Chondrocyte (in vitro differentiated cells): ENCODE measurements around the gene ESPNL. TPM values are rescaled to one million over a fixed set of nuclear protein-coding genes. Genes with fewer than 3 reads are reported as not detected.
"Not testable (repeated sequence)": the region's sequence is repeated elsewhere in the genome, so short reads cannot be mapped to it uniquely, and the experiment has no call there.

Experiments
- DNase-seq: peaks from one replicate; pipeline ENCODE4 v3.0.0; 2021; ENCODE audit warnings: mixed read lengths, low spot score
- H3K27ac Mint-ChIP-seq: one replicate; pipeline ENCODE4 v1.8.0; 2021; ENCODE audit warnings: mild to moderate bottlenecking, moderate library complexity, mixed read lengths; ENCODE audit not compliant: unreplicated experiment
- H3K27me3 Mint-ChIP-seq: 2 replicates; pipeline ENCODE4 v1.8.0; 2021; ENCODE audit warnings: low read depth, mixed read lengths
- H3K36me3 Mint-ChIP-seq: 2 replicates; pipeline ENCODE4 v1.8.0; 2021; ENCODE audit warnings: low read depth, mixed read lengths
- H3K4me1 Mint-ChIP-seq: 2 replicates; pipeline ENCODE4 v1.8.0; 2021; ENCODE audit warnings: low read depth, mild to moderate bottlenecking, mixed read lengths
- H3K4me3 Mint-ChIP-seq: one replicate; pipeline ENCODE4 v1.8.0; 2021; ENCODE audit warnings: mild to moderate bottlenecking, moderate library complexity, mixed read lengths; ENCODE audit not compliant: unreplicated experiment
- H3K9me3 Mint-ChIP-seq: 2 replicates; pipeline ENCODE4 v1.8.0; 2021; ENCODE audit warnings: low read depth, mixed read lengths
- CTCF ChIP-seq: fragments of 200-600 bp; sonication (generic); IDR thresholded peaks from 2 replicates; pipeline ENCODE4 v1.5.0; 2021; ENCODE audit warnings: antibody characterized with exemption, mild to moderate bottlenecking, moderate library complexity
- total RNA-seq: library from RNA; stranded (reverse); gene quantifications from 3 replicates; pipeline ENCODE4 v1.2.1, GENCODE V29; 2021

ESPNL gene
- total RNA-seq, 1 donor from 2014 or later, result 0.07 TPM

- no peaks in the 10 kb centered on the region for H3K27me3 Mint-ChIP-seq
- no peak for DNase-seq
- peaks cover 18% of the 10 kb centered on the region for H3K4me1 Mint-ChIP-seq
- H3K9me3 Mint-ChIP-seq, result no peaks in the 10 kb centered on the region
- H3K4me3 Mint-ChIP-seq, result no peak overlapping the region
- no peak for TF ChIP-seq CTCF
- H3K27ac Mint-ChIP-seq, result no peak overlapping the region
- peaks cover 14% of the 10 kb centered on the region for H3K36me3 Mint-ChIP-seq
Observed at GRCh38 chr2:238063414-238064189, 36.5 kb upstream of the ESPNL start.

DNA sequence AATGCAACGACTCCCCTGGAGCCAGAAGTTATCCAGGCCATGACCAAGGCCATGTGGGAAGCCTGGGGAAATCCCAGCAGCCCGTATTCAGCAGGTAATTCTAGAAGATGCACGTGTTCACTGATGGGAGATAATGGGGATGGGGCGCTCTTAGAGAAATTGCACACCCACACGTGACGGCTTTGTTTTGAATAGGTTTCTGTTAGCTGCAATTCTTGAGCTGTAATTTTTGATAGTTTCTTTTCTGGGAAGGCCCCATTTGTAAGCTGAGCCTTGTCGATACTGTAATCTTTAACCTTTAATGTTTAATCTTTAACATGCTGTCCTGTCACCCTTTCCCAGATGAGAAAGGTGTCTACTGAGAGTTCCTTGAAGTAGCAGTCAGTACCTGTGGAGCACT is 35.8 kb upstream of the ESPNL start:
- Mint-ChIP-seq H3K36me3 (peaks cover 16% of the 10 kb centered on the region), H3K9me3 (no peaks in the 10 kb centered on the region), H3K27me3 (no peaks in the 10 kb centered on the region), H3K4me3 (no peak overlapping the region), H3K4me1 (peaks cover 15% of the 10 kb centered on the region), H3K27ac (no peak overlapping the region)
- DNase-seq, result no peak
- TF ChIP-seq CTCF, result no peak

DNA sequence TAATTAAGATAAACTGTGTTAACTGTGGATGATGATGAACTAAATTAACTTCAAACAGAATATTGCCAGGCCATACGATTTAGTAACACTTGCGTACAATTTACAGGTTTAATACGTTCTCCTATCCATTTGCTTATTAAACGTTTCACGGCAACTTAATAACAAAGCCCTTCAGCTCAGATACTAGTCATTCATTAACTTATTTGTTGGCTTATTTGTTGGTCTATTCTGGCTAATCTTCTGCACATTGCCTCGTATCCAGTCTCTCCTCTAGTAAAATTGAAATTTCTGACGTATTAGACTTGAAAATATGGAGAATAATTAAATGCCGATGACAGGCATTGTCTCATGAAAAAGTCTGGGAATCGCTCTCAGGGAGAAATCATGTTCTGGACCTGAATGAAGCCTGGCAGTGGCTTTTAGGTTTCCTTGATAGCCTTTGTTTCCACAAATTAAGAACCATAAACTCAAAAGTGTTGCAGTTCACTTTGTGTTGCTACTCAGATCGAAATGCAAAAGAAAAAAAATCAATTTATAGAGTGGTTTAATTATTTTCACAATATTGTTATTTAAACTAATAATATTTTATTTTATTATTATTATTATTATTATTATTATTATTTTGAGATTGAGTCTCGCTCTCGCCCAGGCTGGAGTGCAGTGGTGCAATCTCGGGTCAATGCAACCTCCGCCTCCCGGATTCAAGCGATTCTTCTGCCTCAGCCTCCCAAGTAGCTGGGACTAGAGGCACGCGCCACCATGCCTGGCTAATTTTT is 34.9 kb upstream of the ESPNL start:
- no peak overlapping the region for H3K4me3 Mint-ChIP-seq
- no peaks in the 10 kb centered on the region for H3K27me3 Mint-ChIP-seq
- no peak for DNase-seq
- no peak overlapping the region for H3K27ac Mint-ChIP-seq
- no peak for TF ChIP-seq CTCF
- H3K4me1 Mint-ChIP-seq, result peaks cover 9% of the 10 kb centered on the region
- H3K9me3 Mint-ChIP-seq, result no peaks in the 10 kb centered on the region
- peaks cover 18% of the 10 kb centered on the region for H3K36me3 Mint-ChIP-seq

DNA sequence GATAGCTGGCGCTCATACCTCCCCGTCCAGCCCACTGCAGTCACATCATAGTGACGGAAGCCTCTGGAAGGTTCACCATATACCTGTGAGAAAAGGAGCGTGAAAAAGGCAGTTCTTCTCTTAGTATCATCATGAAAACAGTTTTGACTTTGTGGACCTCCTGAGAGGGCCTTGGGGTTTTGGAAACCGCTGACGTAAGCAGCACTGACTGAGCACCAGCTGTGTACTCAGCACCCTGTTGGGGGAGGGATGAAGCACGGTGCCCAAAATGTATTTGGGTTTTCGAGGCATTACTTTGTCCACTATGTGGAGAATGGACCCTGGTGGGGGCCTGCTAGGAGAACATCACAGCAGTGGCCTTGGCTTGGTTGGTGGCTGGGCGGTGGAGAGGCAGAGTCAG is 33.9 kb upstream of the ESPNL start:
- H3K4me3 Mint-ChIP-seq, result no peak overlapping the region
- H3K36me3 Mint-ChIP-seq, result peaks cover 18% of the 10 kb centered on the region
- no peaks in the 10 kb centered on the region for H3K27me3 Mint-ChIP-seq
- H3K4me1 Mint-ChIP-seq, result peaks cover 8% of the 10 kb centered on the region
- H3K27ac Mint-ChIP-seq, result no peak overlapping the region
- TF ChIP-seq CTCF, result no peak
- no peak for DNase-seq
- H3K9me3 Mint-ChIP-seq, result no peaks in the 10 kb centered on the region

- peaks cover 20% of the 10 kb centered on the region for H3K36me3 Mint-ChIP-seq
- not testable (repeated sequence) for H3K27ac Mint-ChIP-seq, DNase-seq, H3K4me1 Mint-ChIP-seq, H3K9me3 Mint-ChIP-seq, H3K27me3 Mint-ChIP-seq, H3K4me3 Mint-ChIP-seq
Observed at GRCh38 chr2:238066718-238067117, 33.4 kb upstream of the ESPNL start.
